Colonic mucosa (tissue), 4 donors: ENCODE measurements around the gene LHFPL3. TPM values are rescaled to one million over a fixed set of nuclear protein-coding genes. Genes with fewer than 3 reads are reported as not detected.

Source experiments
- DNase-seq: peaks from one replicate; pipeline ENCODE4 v3.0.0-alpha.2; 2020
- H3K27ac ChIP-seq: fragments of 200-600 bp; one replicate; pipeline ENCODE4 v1.8.0; 2021
- H3K27me3 ChIP-seq: fragments of 200-600 bp; one replicate; pipeline ENCODE4 v1.8.0; 2021
- H3K36me3 ChIP-seq: fragments of 200-600 bp; one replicate; pipeline ENCODE4 v1.8.0; 2021
- H3K4me1 ChIP-seq: fragments of 200-600 bp; one replicate; pipeline ENCODE4 v1.8.0; 2021; ENCODE audit warnings: mild to moderate bottlenecking
- H3K4me3 ChIP-seq: fragments of 200-600 bp; one replicate; pipeline ENCODE4 v1.8.0; 2021
- H3K9ac ChIP-seq, 2 donors: one replicate each; pipeline ENCODE4 v1.7.0; 2013; ENCODE audit warnings: control low read depth in 2 of 2, low read depth in 2 of 2, low read length in 2 of 2
- H3K9me3 ChIP-seq: fragments of 200-600 bp; one replicate; pipeline ENCODE4 v1.8.0; 2021
- CTCF ChIP-seq: fragments of 200-600 bp; IDR thresholded peaks from one replicate; pipeline ENCODE4 v1.8.0; 2022; ENCODE audit warnings: antibody characterized with exemption, mild to moderate bottlenecking
- intact Hi-C: fragments of 100-400 bp; cut with DNase I; formaldehyde crosslinking; loops from one replicate; pipeline ENCODE4 v1.14.1; 2022
- total RNA-seq, 2 donors: library from RNA; stranded (reverse); fragmentation: NEBNext Ultra II Directional in 1 of 2; extraction: Animal tissue kit (Norgen Biotek cat#: 25700) in 1 of 2; gene quantifications; one replicate each; pipeline ENCODE4 v1.2.1, GENCODE V29; 2021
- donor health status: healthy.
- donor health status: DM: no; HTN: no; CAD: no.
- donor health status: DM: no; HTN: no; CAD: no.

Gene LHFPL3
- total RNA-seq, 2 donors from 2014 or later = 0.12 to 0.27 TPM

DNA sequence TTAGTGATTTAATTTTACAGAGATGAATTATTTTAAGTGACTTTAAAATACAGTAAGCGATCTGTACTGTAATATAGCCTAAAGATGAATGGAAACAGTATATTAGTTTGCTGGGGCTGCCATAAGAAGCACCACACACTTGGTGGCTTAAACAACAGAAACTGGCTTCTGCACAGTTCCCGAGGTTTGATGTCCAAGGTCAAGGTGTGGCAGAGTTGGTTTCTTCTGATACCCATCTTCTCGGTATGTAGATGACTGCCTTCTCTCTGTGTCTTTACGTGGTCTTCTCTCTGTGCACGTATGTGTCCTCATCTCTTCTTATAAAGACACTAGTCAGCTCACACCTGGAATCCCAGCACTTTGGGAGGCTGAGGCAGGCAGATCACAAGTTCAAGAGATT lies 621.6 kb downstream of the LHFPL3 start:
- H3K4me3 ChIP-seq = no peak overlapping the region
- intact Hi-C loops = no loop called here
- DNase-seq = no peak
- peaks cover 5% of the 10 kb centered on the region for H3K4me1 ChIP-seq
- H3K9me3 ChIP-seq = no peaks in the 10 kb centered on the region
- no peak overlapping the region for H3K27ac ChIP-seq
- H3K9ac ChIP-seq = no peak overlapping the region
- no peak for TF ChIP-seq CTCF
- no peaks in the 10 kb centered on the region for H3K27me3 ChIP-seq
- no peaks in the 10 kb centered on the region for H3K36me3 ChIP-seq

- H3K9me3 ChIP-seq = no peaks in the 10 kb centered on the region
- H3K27me3 ChIP-seq = no peaks in the 10 kb centered on the region
- DNase-seq = no peak
- no peak overlapping the region for H3K27ac ChIP-seq
- H3K4me3 ChIP-seq = no peak overlapping the region
- no peak overlapping the region for H3K9ac ChIP-seq
- no peaks in the 10 kb centered on the region for H3K36me3 ChIP-seq
- no peak for TF ChIP-seq CTCF
- intact Hi-C loops = no loop called here
- H3K4me1 ChIP-seq = peaks cover 2% of the 10 kb centered on the region
Observed at GRCh38 chr7:104950754-104951153, 622.4 kb downstream of the LHFPL3 start.

- Histone ChIP-seq H3K4me1 (no peaks in the 10 kb centered on the region), H3K9me3 (no peaks in the 10 kb centered on the region), H3K36me3 (no peaks in the 10 kb centered on the region), H3K4me3 (no peak overlapping the region), H3K27me3 (no peaks in the 10 kb centered on the region), H3K9ac (no peak overlapping the region), H3K27ac (no peak overlapping the region)
- no peak for TF ChIP-seq CTCF
- intact Hi-C loops = no loop called here
- no peak for DNase-seq
Observed at GRCh38 chr7:104951546-104951945, 623.1 kb downstream of the LHFPL3 start.

GRCh38 chr7:104955276-104955675 lies 626.9 kb downstream of the LHFPL3 start:
- Histone ChIP-seq H3K27me3 (no peaks in the 10 kb centered on the region), H3K36me3 (no peaks in the 10 kb centered on the region), H3K4me3 (no peak overlapping the region), H3K9me3 (no peaks in the 10 kb centered on the region), H3K4me1 (no peaks in the 10 kb centered on the region), H3K27ac (no peak overlapping the region), H3K9ac (no peak overlapping the region)
- intact Hi-C loops = no loop called here
- no peak for TF ChIP-seq CTCF
- no peak for DNase-seq

Other genes starting within 250 kb of the LHFPL3 start
- 10 to 100 TPM; 13.9 to 18.9 TPM for gene ORC5, start 120.6 kb upstream of the LHFPL3 start, total RNA-seq